Heart left ventricle (tissue), 13 donors: ENCODE measurements around the gene TBCE.

ENCODE experiments used
- CTCF ChIP-seq, 12 donors: fragments of 200-600 bp; sonication (generic) in 4 of 12; IDR thresholded peaks; one replicate each; pipeline versions ENCODE4 v1.5.0 to v1.8.0; 2018 to 2022; ENCODE audit warnings: antibody characterized with exemption in 12 of 12, mild to moderate bottlenecking in 5 of 12
- POLR2A ChIP-seq, 2 donors: fragments of 450-650 bp; IDR thresholded peaks; one replicate each; pipeline ENCODE4 v1.6.1; 2017; ENCODE audit warnings: antibody characterized with exemption in 2 of 2, mild to moderate bottlenecking in 2 of 2, moderate library complexity in 2 of 2
- donor health status: ischemic (EF 13 %, LVEDD 7.1; RV severe dilation, severe dysfunction).
- donor health status: DM: no; HTN: yes; CAD: no.
- donor health status: DM: no; HTN: no; CAD: no.
- donor health status: ischemic (EF 25% LVEDD 6.9; RV normal size, moderate dysfunction).
- donor health status: ischemic (EF 25% LVEDD 5.7; RV mildly dilated, moderate dysfunction).
- donor health status: ischemic (EF 35%, LVEDD 5.7; RV mildly dilated, moderate dysfunction).
- donor health status: nonischemic (EF 11% LVEDD 7.7; RV severe dilation, severe dysfunction).
- donor health status: DM: yes; HTN: yes; CAD: no.
- donor health status: PGD.
- donor health status: ischemic (EF 29% LVEDD 5.4; RV normal size, mild dysfunction).
- donor health status: nonischemic (EF 23%, LVEDD 6.1; RV moderate dilation, normal function).

DNA sequence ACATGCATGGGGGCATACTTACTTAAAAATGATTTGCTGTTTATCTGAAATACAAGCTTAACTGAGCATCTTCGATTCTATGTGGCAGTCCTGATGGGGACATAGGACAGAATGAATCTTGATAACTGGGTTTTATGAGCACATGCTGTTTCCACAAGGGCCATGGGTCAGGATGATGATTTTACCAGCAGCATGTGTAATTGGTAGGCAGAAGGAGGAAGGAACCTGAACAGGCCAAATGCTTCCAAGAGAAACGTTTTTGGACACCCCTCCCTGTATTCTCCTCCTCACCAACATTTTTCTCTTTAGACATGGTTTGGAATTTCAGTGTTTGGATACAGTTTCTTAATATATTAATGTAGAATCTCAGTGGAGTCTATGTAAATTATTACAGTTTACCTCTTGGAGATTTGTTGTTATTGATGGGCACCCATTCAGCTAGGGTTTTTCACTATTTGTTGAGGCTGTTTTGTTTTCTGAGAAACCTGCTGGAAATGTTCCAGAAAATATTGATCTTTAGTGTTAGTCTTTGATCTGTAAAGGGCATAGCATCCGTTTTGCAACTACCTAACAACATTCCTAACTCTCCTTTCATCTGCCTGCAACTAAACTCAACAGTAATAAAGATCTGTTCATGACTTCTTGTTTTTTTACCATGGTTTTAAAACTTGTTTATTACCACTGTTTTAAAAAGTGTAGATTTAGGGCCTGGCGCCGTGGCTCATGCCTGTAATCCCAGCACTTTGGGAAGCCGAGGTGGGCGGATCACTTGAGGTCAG lies 42.0 kb downstream of the TBCE start:
- TF ChIP-seq CTCF (IDR thresholded peaks at IDR 0.05): no peak
- TF ChIP-seq POLR2A (IDR thresholded peaks at IDR 0.05): no peak
